Cortex of kidney (tissue), 1 donor: ENCODE data around the gene LGALSL.
"Not testable (repeated sequence)": the region's sequence is repeated elsewhere in the genome, so short reads cannot be mapped to it uniquely, and the experiment has no call there.

Experiments
- DNase-seq: peaks from one replicate; lab custom pipeline; 2025; lab: John Stamatoyannopoulos, UW

The LGALSL gene

DNA sequence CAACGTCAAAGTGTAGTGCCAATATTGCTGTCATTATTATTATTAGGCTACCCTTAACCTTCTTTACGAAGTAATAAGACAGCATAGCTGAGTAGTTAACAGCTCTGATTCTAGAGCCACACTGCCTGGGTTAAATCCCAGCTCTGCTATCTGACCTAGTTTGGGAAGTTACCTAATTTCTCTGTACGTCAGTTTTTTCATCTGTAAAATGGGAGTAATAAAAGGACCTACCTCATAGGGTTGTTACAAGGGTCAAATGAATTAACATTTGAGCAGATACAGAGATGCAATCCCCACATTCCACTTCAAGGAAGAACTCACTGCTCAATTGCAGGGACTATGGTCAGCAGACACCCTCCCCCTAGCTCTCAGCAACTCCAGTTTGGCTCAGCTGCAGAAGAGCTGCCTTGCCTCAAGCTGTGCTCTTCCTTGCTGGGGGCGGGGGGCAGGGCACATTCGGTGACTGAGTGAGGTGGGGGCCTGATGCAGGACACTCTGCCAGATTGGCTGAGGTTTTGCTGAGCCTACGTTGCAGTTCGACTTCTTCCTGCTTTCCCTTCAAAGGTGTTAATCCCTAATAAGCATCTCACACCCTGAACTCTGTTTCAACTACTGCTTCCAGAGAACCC, 11.0 kb upstream of the LGALSL start:
- no peak for DNase-seq

GRCh38 chr2:64445970-64446369, 8.0 kb upstream of the LGALSL start:
- DNase-seq, result not testable (repeated sequence)

- no peak for DNase-seq
Measured at GRCh38 chr2:64447317-64448040, 6.5 kb upstream of the LGALSL start.

GRCh38 chr2:64448041-64448426, 5.9 kb upstream of the LGALSL start:
- DNase-seq, result no peak

DNA sequence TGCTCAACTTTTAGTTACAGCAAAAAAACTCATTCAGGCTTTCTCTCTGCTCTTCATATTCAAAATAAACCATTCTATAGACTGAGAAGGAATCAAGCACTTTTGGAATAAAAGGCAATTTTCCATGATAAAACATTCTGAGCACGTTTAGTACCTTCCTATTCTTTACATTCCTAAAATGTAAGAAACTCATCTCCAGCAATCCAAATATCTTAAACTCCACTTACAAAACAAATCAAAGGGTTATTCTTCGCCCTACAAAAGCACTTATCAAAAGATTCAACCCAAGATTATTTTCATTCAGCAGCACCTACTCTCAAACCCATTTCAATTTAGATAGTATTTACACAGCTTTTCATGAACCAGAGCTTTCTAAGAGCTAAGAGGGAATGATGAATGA, 2.9 kb upstream of the LGALSL start:
- no peak for DNase-seq

GRCh38 chr2:64454386-64455332, 697 bp downstream of the LGALSL start:
- DNase-seq, result no peak

DNA sequence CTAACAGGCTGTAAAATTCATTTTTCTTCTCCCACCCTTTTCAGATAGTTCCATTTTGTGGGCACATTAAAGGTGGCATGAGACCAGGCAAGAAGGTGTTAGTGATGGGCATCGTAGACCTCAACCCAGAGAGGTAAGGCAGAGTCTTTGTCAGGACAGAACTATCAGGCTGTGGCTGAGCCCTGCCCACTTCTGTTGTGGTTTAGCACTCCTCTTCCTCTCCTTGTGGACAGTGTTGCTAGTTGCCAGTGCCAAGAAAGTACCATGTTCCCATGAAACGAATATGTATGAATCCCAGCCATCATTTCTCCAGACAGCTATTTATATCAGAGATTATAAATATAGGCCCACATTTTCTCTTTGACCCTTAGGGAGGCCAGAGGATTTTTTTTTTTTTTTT, 1.6 kb downstream of the LGALSL start:
- no peak for DNase-seq

GRCh38 chr2:64456293-64456692, 2.3 kb downstream of the LGALSL start:
- DNase-seq, result no peak

- no peak for DNase-seq
Measured at GRCh38 chr2:64457524-64457923, 3.6 kb downstream of the LGALSL start.

DNA sequence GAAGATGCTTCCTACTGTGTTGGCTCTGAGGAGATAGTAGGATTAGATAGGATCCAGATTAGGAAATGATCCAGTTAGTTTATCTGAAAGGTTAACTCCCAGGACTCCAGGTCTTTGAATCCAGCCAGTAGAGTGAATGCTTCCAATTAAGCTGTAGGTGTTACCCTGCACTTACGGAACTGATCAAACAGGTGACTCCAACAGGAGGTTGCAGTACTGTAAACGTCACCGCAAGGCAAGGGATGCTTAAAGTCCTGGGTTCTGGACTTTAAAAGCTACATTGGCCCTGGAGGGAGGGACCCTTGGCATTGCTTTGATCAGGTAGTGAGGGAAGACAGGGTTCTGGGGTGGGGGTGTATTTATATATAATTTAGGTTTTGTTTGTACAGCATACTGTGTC, 5.6 kb downstream of the LGALSL start:
- DNase-seq, result no peak

GRCh38 chr2:64460330-64460729, 6.4 kb downstream of the LGALSL start:
- no peak for DNase-seq

GRCh38 chr2:64461271-64462058, 7.5 kb downstream of the LGALSL start:
- DNase-seq, result no peak

DNA sequence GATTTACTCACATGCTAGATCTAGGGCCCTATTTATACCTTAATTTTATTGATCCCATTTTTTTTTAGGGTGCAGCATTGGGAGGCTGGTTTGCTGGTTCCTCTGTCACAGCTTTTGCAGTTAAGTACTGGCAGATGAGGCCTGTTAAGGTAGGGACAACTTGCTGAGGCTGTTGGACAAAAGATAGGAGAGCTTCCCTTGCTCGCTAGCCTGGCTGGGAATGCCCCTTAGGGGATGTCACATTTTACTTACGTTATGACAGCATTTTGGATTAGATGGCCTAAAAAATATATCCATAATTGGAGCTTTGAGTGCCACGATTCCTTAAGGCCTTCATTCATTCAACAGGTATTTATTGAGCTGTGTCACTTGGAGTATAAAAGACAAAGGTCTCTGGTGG, 8.2 kb downstream of the LGALSL start:
- DNase-seq, result no peak

GRCh38 chr2:64462940-64463700, 9.2 kb downstream of the LGALSL start:
- no peak for DNase-seq

- no peak for DNase-seq
Measured at GRCh38 chr2:64463781-64464180, 9.8 kb downstream of the LGALSL start.

DNA sequence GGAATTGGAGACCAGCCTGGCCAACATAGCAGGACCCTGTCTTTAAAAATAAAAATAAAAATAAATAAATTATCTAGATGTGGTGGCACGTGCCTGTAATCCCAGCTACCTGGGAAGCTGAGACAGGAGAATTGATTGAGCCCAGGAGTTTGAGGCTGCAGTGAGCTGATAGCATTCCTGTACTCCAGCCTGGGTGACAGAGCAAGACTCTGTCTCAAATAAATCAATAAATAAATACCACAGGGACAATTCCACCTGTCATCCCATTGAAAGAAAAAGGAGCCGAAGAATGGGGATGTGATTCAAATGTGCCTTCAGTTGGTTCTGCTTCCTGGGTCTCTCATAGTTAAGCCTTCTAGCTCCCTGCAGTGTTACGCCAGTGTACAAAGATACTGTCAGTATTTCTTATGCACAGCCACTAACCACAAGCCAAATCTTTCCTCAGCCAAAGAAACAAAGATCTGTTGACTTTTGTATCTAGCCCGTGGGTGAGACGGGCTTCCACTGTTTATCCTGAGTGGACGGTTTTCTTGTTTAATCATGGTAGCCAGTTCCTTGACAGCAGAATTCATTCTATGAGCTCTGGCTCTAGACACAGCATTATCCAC, 12.6 kb downstream of the LGALSL start:
- no peak for DNase-seq

DNA sequence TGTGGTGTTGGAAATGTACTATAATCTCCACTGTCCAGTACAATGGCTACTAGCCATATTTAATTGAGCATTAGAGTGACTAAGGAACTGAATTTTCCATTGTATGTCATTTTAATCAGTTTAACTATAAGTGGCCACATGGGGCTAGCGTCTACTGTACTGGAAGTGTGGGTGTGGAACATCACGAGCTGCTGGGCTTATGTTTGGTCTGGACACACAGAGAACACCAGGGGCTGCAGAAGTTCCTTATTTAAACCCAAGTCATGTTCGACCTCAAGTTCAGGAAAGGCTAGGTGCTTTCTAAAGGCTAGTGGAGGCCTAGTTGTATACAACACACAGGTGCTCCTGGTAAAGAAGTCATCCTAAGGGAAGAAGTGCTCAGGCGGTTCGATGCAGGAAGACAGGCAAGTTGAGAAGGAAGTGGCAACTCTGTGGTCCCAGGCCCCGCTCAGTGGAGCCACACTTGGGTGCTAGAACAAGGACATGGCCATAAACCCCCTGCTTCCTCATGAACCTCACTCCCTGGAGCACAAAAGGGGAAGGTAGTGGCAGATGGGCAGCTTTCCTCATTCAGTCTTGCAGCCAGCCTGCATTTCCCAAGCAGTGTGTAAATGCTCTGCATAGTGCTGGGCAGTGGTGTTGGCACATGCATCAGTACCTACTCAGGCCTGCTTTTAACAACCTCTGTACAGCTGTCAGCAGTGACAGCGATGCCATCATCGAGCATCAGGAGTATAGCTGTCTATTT, 13.3 kb downstream of the LGALSL start:
- no peak for DNase-seq

DNA sequence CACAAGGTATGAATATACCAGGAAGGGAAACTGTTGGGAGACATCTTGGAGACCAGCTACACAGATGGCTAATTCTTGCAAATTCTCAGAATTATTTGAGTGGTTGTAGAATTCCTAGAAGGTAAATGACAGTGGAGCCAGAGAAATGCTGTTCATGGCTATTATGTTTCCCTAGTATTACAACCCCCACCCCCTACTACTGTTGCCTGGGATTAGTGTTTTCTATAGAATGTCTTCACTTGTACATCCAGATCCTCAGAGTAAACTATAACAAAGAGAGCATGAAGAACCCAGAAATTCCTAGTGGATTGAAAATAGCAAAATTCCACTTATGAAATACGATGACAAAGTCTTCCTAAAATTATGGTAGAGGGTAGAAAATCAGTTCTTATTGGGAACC, 15.3 kb downstream of the LGALSL start:
- DNase-seq, result no peak

- no peak for DNase-seq
Measured at GRCh38 chr2:64470071-64470470, 16.1 kb downstream of the LGALSL start.

- DNase-seq, result no peak
Measured at GRCh38 chr2:64470766-64471295, 16.9 kb downstream of the LGALSL start.
